ENCODE results near the gene IL20RA. TPM values are rescaled to one million over a fixed set of nuclear protein-coding genes. Genes with fewer than 3 reads are reported as not detected.
A peak's percentile ranks its signal among the peaks of the same experiment; 100 is the strongest.
"Not testable (repeated sequence)": the region's sequence is repeated elsewhere in the genome, so short reads cannot be mapped to it uniquely, and the experiment has no call there.

The IL20RA gene
- 10 to 100 TPM; 11.8 to 13.4 TPM for total RNA-seq
- long read RNA-seq, transcript IL20RA-203 (6 exons, 3,522 nt), result minor isoform, 5 of 32 reads
- long read RNA-seq, transcript IL20RA-201 (7 exons, 3,485 nt), result major isoform, 13 of 32 reads
- long read RNA-seq, partial matches to known transcripts, result 2 of 32 reads
- long read RNA-seq, other reads (novel, unspliced or antisense), result 12 of 32 reads

- intact Hi-C loops (cut with DNase I, micrococcal nuclease), result no loop called here
- ATAC-seq (peak; percentile 60), DNase-seq (peak in 1 of 2 donors; percentile 61)
Measured at GRCh38 chr6:137044366-137045221, at the start of gene IL20RA. Gene IL20RA (minus strand): TSS chr6:137044965. CDS start chr6:137044728, 237 bp downstream.

- DNase-seq, result no peak
- intact Hi-C loops (cut with DNase I, micrococcal nuclease), result loop anchor here in 1 of 2 donors (10.0 kb wide), 1 partner anchor 221 kb away; no protein-coding TSS in a partner anchor
Measured at GRCh38 chr6:137093183-137094069, 48.7 kb upstream of the IL20RA start.

GRCh38 chr6:137092018-137092417 lies 47.3 kb upstream of the IL20RA start:
- DNase-seq (peak in 1 of 2 donors; percentile 39), ATAC-seq (peak; percentile 78)
- intact Hi-C loops (cut with DNase I, micrococcal nuclease), result loop anchor here in 1 of 2 donors (10.0 kb wide), 1 partner anchor 223 kb away; no protein-coding TSS in a partner anchor

More at GRCh38 chr6:137093183-137094069, 48.7 kb upstream of the IL20RA start:
- ATAC-seq, result peak; percentile 82

- peak; percentile 42 to 69 for DNase-seq
- peak; percentile 34 for ATAC-seq
- intact Hi-C loops (cut with DNase I, micrococcal nuclease), result no loop called here
Measured at GRCh38 chr6:137089305-137089704, 44.5 kb upstream of the IL20RA start.

GRCh38 chr6:137087902-137088301 lies 43.1 kb upstream of the IL20RA start:
- intact Hi-C loops (cut with DNase I, micrococcal nuclease), result no loop called here
- no peak for DNase-seq
- ATAC-seq, result no peak

GRCh38 chr6:137086031-137086430 lies 41.3 kb upstream of the IL20RA start:
- DNase-seq (no peak), ATAC-seq (peak; percentile 51)
- intact Hi-C loops (cut with DNase I, micrococcal nuclease), result no loop called here

- intact Hi-C loops (cut with DNase I, micrococcal nuclease), result no loop called here
- DNase-seq (no peak), ATAC-seq (no peak)
Measured at GRCh38 chr6:137084865-137085617, 40.3 kb upstream of the IL20RA start.

GRCh38 chr6:137084090-137084489 lies 39.3 kb upstream of the IL20RA start:
- intact Hi-C loops (cut with DNase I, micrococcal nuclease), result no loop called here
- DNase-seq (no peak), ATAC-seq (no peak)

- DNase-seq, result no peak
- intact Hi-C loops (cut with DNase I, micrococcal nuclease), result no loop called here
- ATAC-seq, result no peak
Measured at GRCh38 chr6:137081997-137082396, 37.2 kb upstream of the IL20RA start.

GRCh38 chr6:137080711-137081110 lies 35.9 kb upstream of the IL20RA start:
- ATAC-seq (no peak), DNase-seq (no peak)
- intact Hi-C loops (cut with DNase I, micrococcal nuclease), result no loop called here

GRCh38 chr6:137076277-137077068 lies 31.7 kb upstream of the IL20RA start:
- DNase-seq (peak; percentile 67 to 78), ATAC-seq (peak; percentile 100)
- intact Hi-C loops (cut with DNase I, micrococcal nuclease), result no loop called here

- ATAC-seq; intact Hi-C loops (cut with DNase I, micrococcal nuclease); DNase-seq: not testable (repeated sequence)
Measured at GRCh38 chr6:137075790-137076189, 31.0 kb upstream of the IL20RA start.

- intact Hi-C loops (cut with DNase I, micrococcal nuclease), result no loop called here
- DNase-seq (no peak), ATAC-seq (no peak)
Measured at GRCh38 chr6:137070303-137070702, 25.5 kb upstream of the IL20RA start.

GRCh38 chr6:137067399-137067798 lies 22.6 kb upstream of the IL20RA start:
- ATAC-seq, result no peak
- intact Hi-C loops (cut with DNase I, micrococcal nuclease), result no loop called here
- no peak for DNase-seq

- DNase-seq (no peak), ATAC-seq (no peak)
- intact Hi-C loops (cut with DNase I, micrococcal nuclease), result no loop called here
Measured at GRCh38 chr6:137058037-137058436, 13.3 kb upstream of the IL20RA start.

GRCh38 chr6:137056121-137056880 lies 11.5 kb upstream of the IL20RA start:
- DNase-seq (no peak), ATAC-seq (no peak)
- intact Hi-C loops (cut with DNase I, micrococcal nuclease), result no loop called here

Measured in left colon (tissue), 2 donors.